ENCODE data around the gene FAM50A.
A peak's percentile ranks its signal among the peaks of the same experiment; 100 is the strongest.

FAM50A gene

GRCh38 chrX:154434394-154435168, 9.4 kb upstream of the FAM50A start:
- FAIRE-seq: no peak
- TF ChIP-seq TAF1 (IDR thresholded peaks at IDR 0.05; ENCODE audit: borderline replicate concordance, low read depth, low read length) (no peak), POLR2AphosphoS5 (IDR thresholded peaks at IDR 0.05; ENCODE audit: low read depth, low read length) (no peak), POLR2A (IDR thresholded peaks at IDR 0.05; ENCODE audit: low read depth, low read length) (no peak)
- no peak for DNase-seq (ENCODE audit: insufficient read length)

- DNase-seq (ENCODE audit: insufficient read length): no peak
- no peak for FAIRE-seq
- no peak for TF ChIP-seq POLR2A (IDR thresholded peaks at IDR 0.05; ENCODE audit: low read depth, low read length)
- TF ChIP-seq POLR2AphosphoS5 (IDR thresholded peaks at IDR 0.05; ENCODE audit: low read depth, low read length): no peak
- TF ChIP-seq TAF1 (IDR thresholded peaks at IDR 0.05; ENCODE audit: borderline replicate concordance, low read depth, low read length): no peak
Measured at GRCh38 chrX:154435171-154435733, 8.7 kb upstream of the FAM50A start.

- DNase-seq (ENCODE audit: insufficient read length) (peak; percentile 85), FAIRE-seq (no peak)
- TF ChIP-seq POLR2AphosphoS5 (IDR thresholded peaks at IDR 0.05; ENCODE audit: low read depth, low read length) (no peak), TAF1 (IDR thresholded peaks at IDR 0.05; ENCODE audit: borderline replicate concordance, low read depth, low read length) (no peak), POLR2A (IDR thresholded peaks at IDR 0.05; ENCODE audit: low read depth, low read length) (no peak)
Measured at GRCh38 chrX:154436374-154436982, 7.5 kb upstream of the FAM50A start.

GRCh38 chrX:154436983-154437752, 6.8 kb upstream of the FAM50A start, which contains the start of gene GDI1:
Gene GDI1 (plus strand): TSS chrX:154437154. CDS start chrX:154437255, 101 bp downstream.
- peak; percentile 62; the same call in 1 of the 2 replicates for TF ChIP-seq TAF1 (IDR thresholded peaks at IDR 0.05; ENCODE audit: borderline replicate concordance, low read depth, low read length)
- TF ChIP-seq POLR2A (IDR thresholded peaks at IDR 0.05; ENCODE audit: low read depth, low read length): peak; percentile 40; the same call in 1 of the 2 replicates
- TF ChIP-seq POLR2AphosphoS5 (IDR thresholded peaks at IDR 0.05; ENCODE audit: low read depth, low read length): no peak

GRCh38 chrX:154437971-154438893, 5.7 kb upstream of the FAM50A start:
- DNase-seq (ENCODE audit: insufficient read length) (no peak), FAIRE-seq (no peak)
- TF ChIP-seq POLR2A (IDR thresholded peaks at IDR 0.05; ENCODE audit: low read depth, low read length) (no peak), POLR2AphosphoS5 (IDR thresholded peaks at IDR 0.05; ENCODE audit: low read depth, low read length) (no peak), TAF1 (IDR thresholded peaks at IDR 0.05; ENCODE audit: borderline replicate concordance, low read depth, low read length) (no peak)

More at GRCh38 chrX:154436983-154437752, 6.8 kb upstream of the FAM50A start, which contains the start of gene GDI1:
- no peak for DNase-seq (ENCODE audit: insufficient read length)
- FAIRE-seq: no peak

- TF ChIP-seq POLR2AphosphoS5 (IDR thresholded peaks at IDR 0.05; ENCODE audit: low read depth, low read length) (no peak), TAF1 (IDR thresholded peaks at IDR 0.05; ENCODE audit: borderline replicate concordance, low read depth, low read length) (no peak), POLR2A (IDR thresholded peaks at IDR 0.05; ENCODE audit: low read depth, low read length) (no peak)
- FAIRE-seq (no peak), DNase-seq (ENCODE audit: insufficient read length) (no peak)
Measured at GRCh38 chrX:154439841-154440240, 4.1 kb upstream of the FAM50A start.

- DNase-seq (ENCODE audit: insufficient read length) (no peak), FAIRE-seq (no peak)
- TF ChIP-seq POLR2AphosphoS5 (IDR thresholded peaks at IDR 0.05; ENCODE audit: low read depth, low read length) (no peak), TAF1 (IDR thresholded peaks at IDR 0.05; ENCODE audit: borderline replicate concordance, low read depth, low read length) (no peak), POLR2A (IDR thresholded peaks at IDR 0.05; ENCODE audit: low read depth, low read length) (no peak)
Measured at GRCh38 chrX:154440623-154441357, 3.2 kb upstream of the FAM50A start.

- DNase-seq (ENCODE audit: insufficient read length) (no peak), FAIRE-seq (no peak)
- TF ChIP-seq POLR2AphosphoS5 (IDR thresholded peaks at IDR 0.05; ENCODE audit: low read depth, low read length) (no peak), TAF1 (IDR thresholded peaks at IDR 0.05; ENCODE audit: borderline replicate concordance, low read depth, low read length) (no peak), POLR2A (IDR thresholded peaks at IDR 0.05; ENCODE audit: low read depth, low read length) (no peak)
Measured at GRCh38 chrX:154441564-154441963, 2.4 kb upstream of the FAM50A start.

GRCh38 chrX:154441984-154442707, 1.8 kb upstream of the FAM50A start:
- DNase-seq (ENCODE audit: insufficient read length) (no peak), FAIRE-seq (no peak)
- TF ChIP-seq TAF1 (IDR thresholded peaks at IDR 0.05; ENCODE audit: borderline replicate concordance, low read depth, low read length) (no peak), POLR2A (IDR thresholded peaks at IDR 0.05; ENCODE audit: low read depth, low read length) (no peak)
